Activated naive CD4-positive, alpha-beta T cell treated with anti-CD3 and anti-CD28 coated beads, Interleukin-2, amount 50 U/mL, for 24 hours (primary cell): ENCODE results near the gene C11orf98.
"Not testable (repeated sequence)": the region's sequence is repeated elsewhere in the genome, so short reads cannot be mapped to it uniquely, and the experiment has no call there.

Source experiments
- H3K27ac Mint-ChIP-seq: one replicate; pipeline ENCODE4 v1.8.0; 2021; ENCODE audit warnings: mild to moderate bottlenecking, mixed read lengths
- H3K27me3 Mint-ChIP-seq: one replicate; pipeline ENCODE4 v1.8.0; 2021; ENCODE audit warnings: mixed read lengths
- H3K36me3 Mint-ChIP-seq: one replicate; pipeline ENCODE4 v1.8.0; 2021; ENCODE audit warnings: mixed read lengths
- H3K4me1 Mint-ChIP-seq: one replicate; pipeline ENCODE4 v1.8.0; 2021; ENCODE audit warnings: mixed read lengths
- H3K4me3 Mint-ChIP-seq: one replicate; pipeline ENCODE4 v1.8.0; 2021; ENCODE audit warnings: mild to moderate bottlenecking, mixed read lengths
- H3K9me3 Mint-ChIP-seq: one replicate; pipeline ENCODE4 v1.8.0; 2021; ENCODE audit warnings: mixed read lengths

The C11orf98 gene

DNA sequence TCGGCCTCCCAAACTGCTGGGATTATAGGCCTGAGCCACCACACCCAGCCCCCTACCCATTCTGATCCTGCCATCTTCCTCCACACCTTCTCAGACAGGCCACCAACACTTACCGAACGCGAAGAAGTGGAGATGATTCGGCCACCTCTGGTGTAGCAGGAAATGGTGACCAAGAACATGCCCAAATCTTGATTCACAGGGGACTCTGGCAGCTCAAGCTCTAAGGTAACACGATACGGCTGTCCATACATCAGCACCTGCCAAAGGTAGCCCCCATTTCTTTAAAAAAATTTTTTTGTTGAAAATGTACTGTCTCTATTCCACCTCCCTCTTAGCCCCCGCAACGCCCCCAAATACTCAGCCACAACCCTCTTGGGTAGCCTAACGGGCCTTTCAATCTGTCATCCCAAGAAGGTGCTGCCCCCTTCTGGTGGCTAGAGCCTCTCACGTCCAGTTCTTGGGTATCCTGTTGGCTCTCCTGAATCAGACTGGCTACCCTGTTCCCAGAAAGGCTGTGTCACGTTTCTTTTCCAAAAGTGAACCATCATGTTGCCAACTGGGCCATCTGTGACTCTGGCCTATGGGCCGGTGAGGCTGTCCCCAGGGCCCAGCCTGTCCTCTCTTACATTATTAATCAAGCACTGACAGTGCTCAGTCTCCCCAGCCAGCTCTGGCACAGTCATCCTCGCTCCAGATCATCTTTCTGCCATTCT, 29.6 kb upstream of the C11orf98 start:
- peaks cover 7% of the 10 kb centered on the region for H3K4me1 Mint-ChIP-seq
- H3K9me3 Mint-ChIP-seq = no peaks in the 10 kb centered on the region
- peaks cover 11% of the 10 kb centered on the region for H3K36me3 Mint-ChIP-seq
- no peaks in the 10 kb centered on the region for H3K27me3 Mint-ChIP-seq
- no peak overlapping the region for H3K27ac Mint-ChIP-seq
- H3K4me3 Mint-ChIP-seq = no peak overlapping the region

GRCh38 chr11:62693624-62694023, 28.6 kb upstream of the C11orf98 start:
- not testable (repeated sequence) for H3K4me1 Mint-ChIP-seq, H3K27me3 Mint-ChIP-seq, H3K27ac Mint-ChIP-seq, H3K4me3 Mint-ChIP-seq, H3K9me3 Mint-ChIP-seq
- peaks cover 11% of the 10 kb centered on the region for H3K36me3 Mint-ChIP-seq

GRCh38 chr11:62689421-62690183, 24.6 kb upstream of the C11orf98 start, which contains the start of gene LRRN4CL:
Gene LRRN4CL (minus strand): TSS chr11:62689530. CDS start chr11:62688508, 1,022 bp downstream.
- no peaks in the 10 kb centered on the region for H3K9me3 Mint-ChIP-seq
- H3K4me1 Mint-ChIP-seq = peaks cover 2% of the 10 kb centered on the region
- H3K27ac Mint-ChIP-seq = no peak within 1 kb of the TSS
- peaks cover 10% of the 10 kb centered on the region for H3K36me3 Mint-ChIP-seq
- peaks cover 5% of the 10 kb centered on the region for H3K27me3 Mint-ChIP-seq
- H3K4me3 Mint-ChIP-seq = no peak within 1 kb of the TSS

- Mint-ChIP-seq H3K36me3 (peaks cover 10% of the 10 kb centered on the region), H3K27ac (no peak overlapping the region), H3K4me1 (no peaks in the 10 kb centered on the region), H3K27me3 (peaks cover 5% of the 10 kb centered on the region), H3K4me3 (no peak overlapping the region), H3K9me3 (no peaks in the 10 kb centered on the region)
Observed at GRCh38 chr11:62688491-62688890, 23.5 kb upstream of the C11orf98 start.

- H3K9me3 Mint-ChIP-seq = no peaks in the 10 kb centered on the region
- peaks cover 8% of the 10 kb centered on the region for H3K36me3 Mint-ChIP-seq
- H3K4me1 Mint-ChIP-seq = no peaks in the 10 kb centered on the region
- no peak overlapping the region for H3K4me3 Mint-ChIP-seq
- peaks cover 5% of the 10 kb centered on the region for H3K27me3 Mint-ChIP-seq
- H3K27ac Mint-ChIP-seq = no peak overlapping the region
Observed at GRCh38 chr11:62687508-62688396, 22.7 kb upstream of the C11orf98 start.

- Mint-ChIP-seq H3K36me3 (no peaks in the 10 kb centered on the region), H3K27me3 (peaks cover 2% of the 10 kb centered on the region), H3K27ac (no peak overlapping the region), H3K9me3 (no peaks in the 10 kb centered on the region), H3K4me1 (peaks cover 19% of the 10 kb centered on the region), H3K4me3 (no peak overlapping the region)
Observed at GRCh38 chr11:62682518-62682917, 17.5 kb upstream of the C11orf98 start.

- H3K36me3 Mint-ChIP-seq = peaks cover 6% of the 10 kb centered on the region
- H3K4me1 Mint-ChIP-seq = peaks cover 29% of the 10 kb centered on the region
- no peaks in the 10 kb centered on the region for H3K27me3 Mint-ChIP-seq
- no peaks in the 10 kb centered on the region for H3K9me3 Mint-ChIP-seq
- H3K27ac Mint-ChIP-seq = peak overlapping the region; percentile 59
- peak overlapping the region; percentile 50 for H3K4me3 Mint-ChIP-seq
Observed at GRCh38 chr11:62680825-62681240, 15.8 kb upstream of the C11orf98 start.

DNA sequence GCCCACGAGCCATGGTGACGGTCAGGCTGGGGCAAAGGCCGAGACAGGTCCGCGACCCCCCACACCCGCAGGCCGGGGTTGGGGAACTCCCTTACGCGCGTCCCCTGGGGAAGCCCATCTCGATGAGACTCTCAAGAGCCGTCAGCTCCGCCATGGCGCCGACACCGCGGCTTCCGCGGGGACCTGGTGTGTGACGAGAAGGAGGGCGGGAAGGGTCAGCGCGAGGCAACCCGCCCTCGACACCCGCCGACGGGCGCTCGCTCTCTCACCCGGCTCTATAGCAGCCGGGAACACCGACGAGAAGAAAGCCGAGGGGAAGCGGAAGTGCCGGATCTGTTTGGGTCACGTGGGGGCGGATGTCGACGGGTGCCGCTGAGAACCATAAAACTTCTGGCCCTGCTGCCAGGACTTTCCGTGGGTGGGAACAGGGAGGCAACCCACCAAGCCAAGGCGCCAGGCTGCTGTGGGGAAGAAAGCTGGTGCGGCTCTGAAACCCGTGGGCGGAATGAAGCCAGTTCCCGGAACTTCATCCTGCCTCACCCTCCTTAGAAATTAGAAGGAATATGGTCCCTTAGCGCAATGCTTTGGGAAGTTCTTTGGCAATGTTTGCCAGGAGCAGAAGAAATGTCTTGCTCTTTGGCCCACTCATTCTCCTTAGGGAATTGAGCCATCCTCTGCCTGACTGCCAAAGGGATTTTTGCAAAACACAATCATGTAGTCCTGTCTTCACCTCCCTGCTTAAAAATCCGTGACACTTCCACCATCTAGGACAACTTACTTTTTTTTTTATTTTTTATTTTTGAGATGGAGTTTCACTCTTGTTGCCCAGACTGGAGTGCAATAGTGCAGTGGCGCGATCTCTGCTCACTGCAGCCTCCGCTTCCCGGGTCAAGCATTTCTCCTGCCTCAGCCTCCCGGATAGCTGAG, 14.0 kb upstream of the C11orf98 start, which contains the start of gene UBXN1:
Gene UBXN1 (minus strand): TSS at position 304 of the 927 bp plus-strand sequence. CDS start 150 bp downstream, at position 154.
- no peaks in the 10 kb centered on the region for H3K9me3 Mint-ChIP-seq
- peak within 1 kb of the TSS; percentile 95 for H3K27ac Mint-ChIP-seq
- H3K4me1 Mint-ChIP-seq = peaks cover 32% of the 10 kb centered on the region
- peak within 1 kb of the TSS; percentile 90 for H3K4me3 Mint-ChIP-seq
- no peaks in the 10 kb centered on the region for H3K27me3 Mint-ChIP-seq
- H3K36me3 Mint-ChIP-seq = peaks cover 8% of the 10 kb centered on the region

DNA sequence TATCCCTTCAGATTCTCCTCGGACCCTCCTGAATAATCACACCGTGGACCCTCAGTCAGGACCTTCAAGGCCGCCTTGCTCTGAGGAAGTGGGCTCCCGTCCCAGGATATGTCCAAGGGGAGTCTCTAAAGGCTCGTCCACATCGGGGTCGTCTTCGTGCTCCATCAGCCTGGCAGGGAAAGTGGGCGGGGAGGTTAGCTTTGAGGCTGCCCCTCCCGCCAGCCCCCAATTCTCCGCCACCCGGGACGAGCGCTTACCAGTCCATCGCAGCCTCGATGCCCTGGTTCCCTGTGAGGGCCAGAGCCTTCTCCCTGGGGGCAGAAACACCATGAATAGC, 13.4 kb upstream of the C11orf98 start:
- Mint-ChIP-seq H3K27ac (peak overlapping the region; percentile 95), H3K36me3 (peaks cover 8% of the 10 kb centered on the region), H3K9me3 (no peaks in the 10 kb centered on the region), H3K4me1 (peaks cover 32% of the 10 kb centered on the region), H3K27me3 (no peaks in the 10 kb centered on the region), H3K4me3 (peak overlapping the region; percentile 90)

DNA sequence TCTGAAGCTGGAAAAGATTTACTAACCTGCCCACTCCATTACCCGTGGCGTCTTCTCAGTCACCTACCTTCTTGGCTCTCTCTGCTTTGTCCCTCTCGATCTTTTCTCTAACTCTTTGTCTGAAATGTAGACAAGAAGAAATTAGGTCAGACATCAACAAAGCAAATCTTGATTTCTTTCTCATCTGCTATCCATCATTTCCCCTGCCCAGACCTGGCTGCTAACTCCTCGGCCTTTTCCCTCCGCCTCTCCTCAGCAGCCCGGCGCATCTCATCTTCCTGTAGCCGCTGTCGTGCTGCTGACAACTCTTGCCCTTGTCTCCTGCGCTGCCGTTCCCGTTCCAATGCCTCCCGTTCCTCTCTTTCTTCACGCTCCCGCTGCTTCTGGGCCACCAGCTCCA, 12.7 kb upstream of the C11orf98 start:
- peak overlapping the region; percentile 48 for H3K27ac Mint-ChIP-seq
- H3K27me3 Mint-ChIP-seq = no peaks in the 10 kb centered on the region
- peaks cover 8% of the 10 kb centered on the region for H3K36me3 Mint-ChIP-seq
- H3K9me3 Mint-ChIP-seq = no peaks in the 10 kb centered on the region
- H3K4me1 Mint-ChIP-seq = peaks cover 32% of the 10 kb centered on the region
- H3K4me3 Mint-ChIP-seq = peak overlapping the region; percentile 90

GRCh38 chr11:62677156-62677555, 12.1 kb upstream of the C11orf98 start:
- H3K27me3 Mint-ChIP-seq = no peaks in the 10 kb centered on the region
- no peaks in the 10 kb centered on the region for H3K9me3 Mint-ChIP-seq
- H3K27ac Mint-ChIP-seq = peak overlapping the region; percentile 82
- H3K4me3 Mint-ChIP-seq = peak overlapping the region; percentile 90
- H3K4me1 Mint-ChIP-seq = peaks cover 36% of the 10 kb centered on the region
- H3K36me3 Mint-ChIP-seq = peaks cover 8% of the 10 kb centered on the region

GRCh38 chr11:62676698-62677097, 11.7 kb upstream of the C11orf98 start:
- peak overlapping the region; percentile 82 for H3K27ac Mint-ChIP-seq
- H3K27me3 Mint-ChIP-seq = no peaks in the 10 kb centered on the region
- H3K36me3 Mint-ChIP-seq = peaks cover 8% of the 10 kb centered on the region
- peaks cover 38% of the 10 kb centered on the region for H3K4me1 Mint-ChIP-seq
- H3K9me3 Mint-ChIP-seq = no peaks in the 10 kb centered on the region
- H3K4me3 Mint-ChIP-seq = peak overlapping the region; percentile 90

GRCh38 chr11:62675415-62675814, 10.4 kb upstream of the C11orf98 start:
- not testable (repeated sequence) for H3K9me3 Mint-ChIP-seq, H3K27ac Mint-ChIP-seq, H3K27me3 Mint-ChIP-seq, H3K4me3 Mint-ChIP-seq, H3K36me3 Mint-ChIP-seq
- H3K4me1 Mint-ChIP-seq = peaks cover 42% of the 10 kb centered on the region

DNA sequence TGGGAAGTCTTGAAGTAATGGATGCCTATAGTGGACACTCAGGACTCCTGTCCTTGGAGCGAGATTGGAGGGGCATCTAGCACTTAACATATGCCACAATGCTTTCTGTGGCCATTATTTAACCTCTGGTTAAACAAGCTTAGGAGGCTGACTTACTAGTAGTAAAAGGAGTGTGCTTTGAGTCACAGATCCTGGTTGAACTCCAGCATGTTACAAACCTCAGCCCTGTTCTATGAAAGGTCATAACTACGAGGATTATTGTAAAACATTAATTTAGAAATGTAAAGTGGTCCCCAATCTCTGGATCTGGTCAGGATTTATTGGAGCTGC, 8.2 kb upstream of the C11orf98 start:
- Mint-ChIP-seq H3K4me1 (peaks cover 47% of the 10 kb centered on the region), H3K36me3 (peaks cover 11% of the 10 kb centered on the region), H3K27me3 (no peaks in the 10 kb centered on the region), H3K9me3 (no peaks in the 10 kb centered on the region), H3K27ac (no peak overlapping the region), H3K4me3 (peak overlapping the region; percentile 100)
